Natural killer cell treated with Interleukin-12 subunit alpha and Interleukin-12 subunit beta and Interleukin-15 and Interleukin-18, amount 100 ng/mL, for 72 hours (primary cell): ENCODE measurements around the gene TMC6. TPM values are rescaled to one million over a fixed set of nuclear protein-coding genes. Genes with fewer than 3 reads are reported as not detected.

ENCODE experiments used
- ATAC-seq, 2 donors: fragments of 150-1000 bp; cut with Tn5 transposase in 1 of 2; sonication (Bioruptor Pico), chemical (Tn5 transposase) in 1 of 2; 2 replicates each; pipeline ENCODE4 v1.10.0; 2021
- DNase-seq: peaks from one replicate; pipeline ENCODE4 v3.0.0; 2022; ENCODE audit warnings: low spot score
- H3K27ac Mint-ChIP-seq, 2 donors: 1 replicate in 1 of 2; 2 replicates in 1 of 2; pipeline ENCODE4 v1.8.0; 2022; ENCODE audit warnings: mixed read lengths in 2 of 2, mild to moderate bottlenecking in 1 of 2, moderate library complexity in 1 of 2
- H3K27me3 Mint-ChIP-seq, 2 donors: 1 replicate in 1 of 2; 2 replicates in 1 of 2; pipeline ENCODE4 v1.8.0; 2022; ENCODE audit warnings: mixed read lengths in 2 of 2
- H3K36me3 Mint-ChIP-seq: one replicate; pipeline ENCODE4 v1.8.0; 2022; ENCODE audit warnings: mixed read lengths
- H3K4me1 Mint-ChIP-seq, 2 donors: 1 replicate in 1 of 2; 2 replicates in 1 of 2; pipeline ENCODE4 v1.8.0; 2022; ENCODE audit warnings: low read depth in 2 of 2, mixed read lengths in 2 of 2, mild to moderate bottlenecking in 1 of 2
- H3K4me3 Mint-ChIP-seq: one replicate; pipeline ENCODE4 v1.8.0; 2022; ENCODE audit warnings: mixed read lengths
- H3K9me3 Mint-ChIP-seq: 2 replicates; pipeline ENCODE4 v1.8.0; 2022; ENCODE audit warnings: mixed read lengths
- total RNA-seq, 2 donors: library from RNA; stranded (reverse); gene quantifications; one replicate each; pipeline ENCODE4 v1.2.3, GENCODE V29; 2022

The TMC6 gene
- total RNA-seq, 2 donors from 2014 or later = 282 to 351 TPM

- Mint-ChIP-seq H3K9me3 (no peaks in the 10 kb centered on the region), H3K27me3 (no peaks in the 10 kb centered on the region), H3K36me3 (peaks cover 5% of the 10 kb centered on the region), H3K4me3 (no peak overlapping the region), H3K4me1 (peaks cover 18 to 19% of the 10 kb centered on the region in 2 donors), H3K27ac (peak overlapping the region in 1 of 2 donors; percentile 59)
- DNase-seq (no peak), ATAC-seq (no peak)
These were observed 19.6 kb downstream of the TMC6 start for GRCh38 chr17:78108726-78109488.

DNA sequence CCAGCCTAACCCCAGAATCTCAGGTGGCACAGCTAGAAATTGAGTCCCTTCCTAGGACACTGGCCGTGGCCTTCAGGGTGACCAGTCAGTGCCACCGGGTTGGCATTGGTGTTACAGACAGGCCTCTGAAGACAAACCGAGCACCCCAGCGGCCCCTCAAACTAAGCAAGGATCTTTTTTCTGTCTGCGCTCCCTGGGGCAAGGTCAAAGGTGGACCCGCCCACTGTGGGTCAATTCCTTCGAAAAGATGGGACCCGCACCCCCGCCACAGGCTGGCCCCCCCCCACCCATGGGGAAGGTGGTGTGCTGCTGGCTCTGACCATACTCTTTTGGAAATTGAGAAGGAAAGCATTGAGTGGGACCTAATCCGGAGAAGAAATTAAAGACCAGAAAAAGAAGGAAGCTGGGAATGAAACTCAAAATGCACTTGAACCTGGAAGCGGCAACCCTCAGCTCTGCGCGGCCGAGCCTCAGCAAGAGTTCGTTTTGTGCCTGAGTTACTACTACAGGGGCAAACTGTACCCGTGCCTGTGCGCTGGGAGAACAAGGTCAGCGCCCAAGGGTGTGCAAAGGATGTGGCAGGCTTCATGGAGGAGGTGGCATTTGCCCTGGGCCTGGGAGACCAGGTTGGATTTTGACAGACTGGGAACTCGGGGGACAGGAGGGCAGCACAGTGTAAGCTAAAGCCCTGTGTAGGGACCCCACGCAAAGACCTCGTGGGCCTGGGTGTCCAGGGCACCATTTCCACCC is 20.4 kb downstream of the TMC6 start:
- H3K9me3 Mint-ChIP-seq = no peaks in the 10 kb centered on the region
- H3K4me3 Mint-ChIP-seq = no peak overlapping the region
- ATAC-seq (no peak), DNase-seq (no peak)
- H3K27me3 Mint-ChIP-seq = no peaks in the 10 kb centered on the region
- peak overlapping the region in 1 of 2 donors; percentile 49 for H3K27ac Mint-ChIP-seq
- peaks cover 11% of the 10 kb centered on the region in 2 donors for H3K4me1 Mint-ChIP-seq
- peaks cover 5% of the 10 kb centered on the region for H3K36me3 Mint-ChIP-seq

DNA sequence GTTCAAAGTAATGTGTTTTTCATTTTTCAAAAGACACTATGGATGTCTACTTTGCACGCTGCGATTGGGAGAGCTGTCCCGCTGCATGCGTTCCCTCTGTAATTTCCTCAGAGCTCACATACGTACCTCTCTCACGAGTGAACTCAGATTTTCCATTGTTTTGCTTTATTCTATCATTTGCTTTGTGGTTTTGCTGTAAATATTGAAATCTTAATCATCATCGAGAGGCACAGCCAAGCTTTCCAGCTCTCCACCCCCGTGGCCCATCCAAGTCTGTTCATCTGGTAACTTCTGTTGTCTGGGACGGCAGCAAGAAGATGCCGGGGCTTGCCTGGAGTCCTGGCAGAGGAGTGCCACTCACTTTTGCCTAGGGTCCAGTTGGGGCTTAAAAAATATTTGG is 21.1 kb downstream of the TMC6 start:
- Mint-ChIP-seq H3K4me3 (no peak overlapping the region), H3K27ac (peak overlapping the region in 1 of 2 donors; percentile 49)
- no peak for ATAC-seq

GRCh38 chr17:78106211-78106610 is 22.3 kb downstream of the TMC6 start:
- Mint-ChIP-seq H3K4me3 (no peak overlapping the region), H3K27ac (no peak overlapping the region), H3K4me1 (peaks cover 3 to 6% of the 10 kb centered on the region in 2 donors), H3K36me3 (no peaks in the 10 kb centered on the region), H3K9me3 (no peaks in the 10 kb centered on the region), H3K27me3 (no peaks in the 10 kb centered on the region)
- DNase-seq (no peak), ATAC-seq (no peak)

More for the DNA sequence above, 21.1 kb downstream of the TMC6 start:
- Mint-ChIP-seq H3K27me3 (no peaks in the 10 kb centered on the region), H3K4me1 (peaks cover 6 to 7% of the 10 kb centered on the region in 2 donors), H3K36me3 (peaks cover 2% of the 10 kb centered on the region), H3K9me3 (no peaks in the 10 kb centered on the region)
- no peak for DNase-seq

GRCh38 chr17:78105551-78105950 is 23.0 kb downstream of the TMC6 start:
- no peaks in the 10 kb centered on the region for H3K27me3 Mint-ChIP-seq
- no peaks in the 10 kb centered on the region for H3K36me3 Mint-ChIP-seq
- no peak overlapping the region for H3K27ac Mint-ChIP-seq
- peaks cover 1 to 3% of the 10 kb centered on the region in 2 donors for H3K4me1 Mint-ChIP-seq
- no peaks in the 10 kb centered on the region for H3K9me3 Mint-ChIP-seq
- H3K4me3 Mint-ChIP-seq = no peak overlapping the region
- ATAC-seq (no peak), DNase-seq (no peak)

DNA sequence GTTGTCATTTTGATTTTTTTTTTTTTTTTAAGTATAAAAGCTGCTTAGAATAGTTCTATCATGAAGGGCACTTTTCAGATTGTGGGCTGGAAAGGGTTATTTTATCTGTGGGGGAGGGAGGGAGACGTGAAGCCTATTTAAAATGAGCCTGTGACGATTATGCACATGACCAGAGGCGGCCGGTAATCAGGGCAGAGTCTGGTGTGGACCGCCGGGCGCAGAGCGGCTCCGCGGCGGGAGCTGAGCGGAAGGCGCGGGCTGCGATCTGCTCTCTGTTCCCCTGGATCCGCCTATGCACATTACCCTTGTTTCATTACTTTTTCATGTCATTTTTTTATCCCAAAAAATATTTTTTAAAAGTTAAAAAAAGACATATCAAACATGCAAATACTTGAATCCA is 23.5 kb downstream of the TMC6 start:
- peaks cover 0 to 2% of the 10 kb centered on the region in 2 donors for H3K4me1 Mint-ChIP-seq
- H3K36me3 Mint-ChIP-seq = no peaks in the 10 kb centered on the region
- H3K27me3 Mint-ChIP-seq = no peaks in the 10 kb centered on the region
- H3K4me3 Mint-ChIP-seq = no peak overlapping the region
- H3K9me3 Mint-ChIP-seq = no peaks in the 10 kb centered on the region
- no peak for ATAC-seq
- no peak overlapping the region for H3K27ac Mint-ChIP-seq
- DNase-seq = no peak

DNA sequence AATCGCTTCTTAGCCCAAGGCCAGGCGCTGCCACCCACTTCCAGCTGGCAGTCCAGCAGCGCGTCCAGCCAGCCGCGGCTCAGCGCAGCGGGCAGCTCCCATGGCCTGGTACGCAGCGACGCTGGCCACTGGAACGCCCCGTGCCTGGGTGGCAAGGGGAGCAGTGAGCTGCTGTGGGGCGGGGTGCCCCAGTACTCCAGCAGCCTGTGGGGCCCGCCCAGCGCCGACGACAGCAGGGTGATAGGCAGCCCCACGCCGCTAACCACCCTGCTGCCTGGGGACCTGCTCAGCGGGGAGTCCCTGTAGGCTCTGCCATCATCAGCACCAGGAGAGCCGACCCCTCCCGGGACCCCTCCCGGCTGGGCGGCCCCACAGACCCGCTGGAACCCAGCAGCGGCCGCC is 24.0 kb downstream of the TMC6 start:
- Mint-ChIP-seq H3K9me3 (no peaks in the 10 kb centered on the region), H3K36me3 (no peaks in the 10 kb centered on the region), H3K27ac (no peak overlapping the region), H3K4me3 (no peak overlapping the region), H3K27me3 (no peaks in the 10 kb centered on the region), H3K4me1 (peaks cover 0 to 2% of the 10 kb centered on the region in 2 donors)
- no peak for ATAC-seq
- DNase-seq = no peak

DNA sequence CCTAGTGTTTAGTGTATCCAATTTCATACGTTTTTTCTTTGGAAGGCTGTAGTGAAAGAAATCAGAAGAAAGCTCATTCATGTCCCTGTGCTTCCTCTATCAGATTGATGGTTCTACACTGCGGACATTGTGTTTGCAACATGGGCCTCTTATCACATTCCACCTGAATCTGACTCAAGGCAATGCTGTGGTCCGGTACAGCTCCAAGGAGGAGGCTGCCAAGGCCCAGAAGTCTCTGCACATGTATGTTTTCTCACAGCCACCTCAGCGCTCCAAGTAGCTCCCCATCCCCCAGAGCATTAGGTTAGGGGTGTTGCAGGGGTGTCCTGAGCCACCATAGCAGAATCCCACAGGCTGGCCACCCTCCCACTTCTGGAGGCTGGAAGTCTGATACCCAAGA is 25.2 kb downstream of the TMC6 start:
- no peak for DNase-seq
- no peak for ATAC-seq
- no peaks in the 10 kb centered on the region for H3K36me3 Mint-ChIP-seq
- no peaks in the 10 kb centered on the region for H3K4me1 Mint-ChIP-seq
- H3K27me3 Mint-ChIP-seq = no peaks in the 10 kb centered on the region
- H3K9me3 Mint-ChIP-seq = no peaks in the 10 kb centered on the region
- no peak overlapping the region for H3K27ac Mint-ChIP-seq
- no peak overlapping the region for H3K4me3 Mint-ChIP-seq

- no peak overlapping the region for H3K27ac Mint-ChIP-seq
- DNase-seq (no peak), ATAC-seq (no peak)
- H3K9me3 Mint-ChIP-seq = no peaks in the 10 kb centered on the region
- H3K27me3 Mint-ChIP-seq = no peaks in the 10 kb centered on the region
- no peaks in the 10 kb centered on the region for H3K4me1 Mint-ChIP-seq
- H3K4me3 Mint-ChIP-seq = no peak overlapping the region
- no peaks in the 10 kb centered on the region for H3K36me3 Mint-ChIP-seq
These were observed 27.0 kb downstream of the TMC6 start for GRCh38 chr17:78101542-78101941.

DNA sequence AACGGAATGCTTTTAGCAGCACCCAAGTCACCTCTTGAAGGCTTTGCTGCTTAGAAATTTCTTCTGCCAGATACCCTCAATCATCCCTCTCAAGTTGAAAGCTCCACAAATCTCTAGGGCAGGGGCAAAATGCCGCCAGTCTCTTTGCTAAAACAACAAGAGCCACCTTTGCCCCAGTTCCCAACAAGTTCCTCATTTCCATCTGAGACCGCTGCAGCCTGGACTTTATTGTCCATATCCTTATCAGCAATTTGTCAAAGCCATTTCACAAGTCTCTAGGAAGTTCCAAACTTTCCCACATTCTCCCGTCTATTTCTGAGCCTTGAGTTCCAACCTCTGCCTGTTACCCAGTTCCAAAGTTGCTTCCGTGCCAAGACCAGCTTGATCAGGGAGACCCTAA is 27.4 kb downstream of the TMC6 start:
- H3K36me3 Mint-ChIP-seq = no peaks in the 10 kb centered on the region

DNA sequence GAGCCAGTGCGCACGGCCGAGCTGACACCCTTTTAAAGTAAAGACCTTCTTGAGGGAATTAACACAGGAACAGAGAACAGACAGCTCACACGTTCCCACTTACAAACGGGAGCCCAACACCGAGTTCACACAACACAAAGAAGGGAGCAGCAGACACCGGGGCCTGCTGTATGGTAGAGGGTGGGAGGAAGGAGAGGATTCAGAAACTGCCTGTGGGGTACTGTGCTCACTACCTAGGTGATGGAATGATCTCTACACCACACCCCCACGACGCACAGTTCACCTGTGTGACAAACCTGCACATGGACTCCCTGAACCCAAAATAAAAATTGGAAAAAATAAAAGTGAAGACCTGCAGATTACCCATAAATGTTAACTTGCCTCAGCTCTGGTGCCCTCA is 32.5 kb downstream of the TMC6 start:
- Mint-ChIP-seq H3K9me3 (no peaks in the 10 kb centered on the region), H3K4me1 (no peaks in the 10 kb centered on the region), H3K4me3 (no peak overlapping the region), H3K27me3 (no peaks in the 10 kb centered on the region), H3K36me3 (peaks cover 4% of the 10 kb centered on the region), H3K27ac (no peak overlapping the region)
- no peak for DNase-seq
- no peak for ATAC-seq

More for the DNA sequence above, 27.4 kb downstream of the TMC6 start:
- Mint-ChIP-seq H3K4me3 (no peak overlapping the region), H3K27ac (no peak overlapping the region), H3K4me1 (no peaks in the 10 kb centered on the region), H3K9me3 (no peaks in the 10 kb centered on the region), H3K27me3 (no peaks in the 10 kb centered on the region)
- DNase-seq (no peak), ATAC-seq (no peak)

- Mint-ChIP-seq H3K27me3 (no peaks in the 10 kb centered on the region), H3K27ac (no peak overlapping the region), H3K9me3 (no peaks in the 10 kb centered on the region), H3K4me1 (no peaks in the 10 kb centered on the region), H3K4me3 (no peak overlapping the region), H3K36me3 (peaks cover 4% of the 10 kb centered on the region)
- no peak for ATAC-seq
- DNase-seq = no peak
These were observed 33.5 kb downstream of the TMC6 start for GRCh38 chr17:78095035-78095434.

DNA sequence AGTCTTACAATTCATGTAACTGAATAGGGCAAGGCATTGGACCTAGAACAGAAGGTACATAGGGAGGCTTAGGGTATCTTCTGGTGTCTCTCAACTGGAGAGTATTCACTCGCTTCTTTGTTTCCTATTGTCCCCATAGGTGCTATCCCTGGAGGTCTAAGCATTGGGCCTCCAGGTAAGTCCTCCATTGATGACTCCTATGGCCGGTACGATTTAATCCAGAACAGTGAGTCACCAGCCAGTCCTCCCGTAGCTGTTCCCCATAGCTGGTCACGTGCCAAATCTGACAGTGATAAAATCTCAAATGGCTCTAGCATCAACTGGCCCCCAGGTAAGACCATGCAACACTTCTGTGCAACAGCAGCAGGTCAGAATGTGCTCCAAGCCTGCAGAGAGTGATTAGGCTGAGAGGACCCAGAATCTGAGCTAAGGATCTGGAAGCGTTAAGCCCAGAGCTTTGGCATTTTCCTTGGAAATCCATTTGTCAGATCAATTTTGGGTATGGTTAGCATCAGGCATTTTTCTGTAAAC is 35.7 kb downstream of the TMC6 start:
- Mint-ChIP-seq H3K9me3 (no peaks in the 10 kb centered on the region), H3K4me3 (no peak overlapping the region), H3K27me3 (no peaks in the 10 kb centered on the region), H3K27ac (no peak overlapping the region), H3K36me3 (peaks cover 10% of the 10 kb centered on the region), H3K4me1 (peaks cover 0 to 4% of the 10 kb centered on the region in 2 donors)
- ATAC-seq (no peak), DNase-seq (no peak)

DNA sequence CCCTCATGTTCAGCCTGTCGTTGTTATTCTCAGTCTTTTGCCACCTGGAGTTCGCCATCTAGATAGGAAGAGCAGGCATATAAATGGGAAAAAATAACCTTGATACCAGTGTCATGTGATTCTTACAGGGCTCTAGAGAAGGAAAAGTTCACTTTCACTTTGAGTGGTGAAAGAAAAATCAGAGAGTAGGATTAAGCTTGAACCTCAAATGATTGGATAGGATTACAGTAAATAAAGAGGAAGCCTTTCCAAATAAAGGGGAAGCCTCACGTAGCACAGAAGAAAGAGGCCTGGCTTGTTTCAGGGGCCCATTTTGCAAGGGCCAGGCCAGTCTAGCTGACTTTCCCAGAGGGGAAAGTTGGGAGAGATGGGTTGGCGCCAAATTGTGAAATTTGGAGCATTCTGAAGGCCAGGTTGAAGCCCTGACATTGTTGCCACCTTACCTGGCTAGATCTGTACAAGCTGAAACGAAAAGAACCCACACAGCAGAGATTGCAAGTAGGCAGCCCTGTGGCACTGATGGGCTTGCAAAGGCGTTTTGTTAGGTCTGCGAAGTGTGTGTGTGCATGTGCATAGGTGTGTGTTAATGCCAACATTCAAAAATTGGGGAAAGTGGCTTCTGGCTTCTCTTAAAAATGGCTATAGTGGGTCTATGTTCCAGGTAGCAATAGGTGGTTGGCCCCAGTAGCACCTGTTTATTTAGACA is 38.8 kb downstream of the TMC6 start:
- Mint-ChIP-seq H3K27ac (no peak overlapping the region), H3K27me3 (no peaks in the 10 kb centered on the region), H3K9me3 (no peaks in the 10 kb centered on the region), H3K36me3 (peaks cover 12% of the 10 kb centered on the region), H3K4me3 (no peak overlapping the region), H3K4me1 (peaks cover 0 to 4% of the 10 kb centered on the region in 2 donors)
- DNase-seq (no peak), ATAC-seq (no peak)
